BE2C (cell line): ENCODE results near the gene PUS3.

Experiments
- DNase-seq: peaks from one replicate; pipeline ENCODE4 v3.0.0-alpha.2; 2020
- H3K27me3 ChIP-seq: fragments of 250-450 bp; sonication (Bioruptor Pico); 2 replicates; pipeline ENCODE4 v1.5.1; 2020; ENCODE audit warnings: mild to moderate bottlenecking
- H3K36me3 ChIP-seq: fragments of 250-450 bp; sonication (Bioruptor Pico); 2 replicates; pipeline ENCODE4 v1.5.1; 2020; ENCODE audit warnings: mild to moderate bottlenecking
- H3K4me1 ChIP-seq: fragments of 250-450 bp; sonication (Bioruptor Pico); 2 replicates; pipeline ENCODE4 v1.5.1; 2020
- H3K4me3 ChIP-seq: 2 replicates; pipeline ENCODE4 v1.5.1; 2011; ENCODE audit warnings: low read depth, low read length
- H3K9me3 ChIP-seq: fragments of 250-450 bp; sonication (Bioruptor Pico); 2 replicates; pipeline ENCODE4 v1.5.1; 2020
- CTCF ChIP-seq: IDR thresholded peaks from 2 replicates; pipeline ENCODE4 v1.5.1; 2012; ENCODE audit warnings: mild to moderate bottlenecking, low read depth, low read length

The PUS3 gene

DNA sequence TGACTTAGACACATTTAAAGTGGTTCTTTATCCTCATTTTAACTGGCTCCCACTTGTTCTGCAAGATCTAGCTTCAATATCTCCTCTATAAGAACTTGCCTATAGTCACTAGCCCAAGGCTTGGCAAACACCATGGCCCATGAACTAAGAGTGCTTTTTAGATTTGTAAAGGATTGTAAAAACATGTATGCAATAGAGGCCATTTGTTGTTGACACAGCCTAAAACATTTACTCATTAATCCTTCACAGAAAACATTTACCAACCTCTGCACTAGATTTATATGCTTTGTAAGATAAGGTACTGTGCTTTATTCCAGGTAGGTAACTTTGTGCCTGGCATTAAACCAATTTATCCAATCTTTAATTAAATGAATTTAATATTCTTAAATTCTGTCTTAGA is 10.0 kb downstream of the PUS3 start:
- Histone ChIP-seq H3K4me3 (no peak overlapping the region), H3K4me1 (no peaks in the 10 kb centered on the region), H3K36me3 (peaks cover 31% of the 10 kb centered on the region), H3K9me3 (no peaks in the 10 kb centered on the region), H3K27me3 (no peaks in the 10 kb centered on the region)
- TF ChIP-seq CTCF: no peak
- DNase-seq: no peak

GRCh38 chr11:125892071-125892470 is 10.9 kb downstream of the PUS3 start:
- no peaks in the 10 kb centered on the region for H3K27me3 ChIP-seq
- H3K4me3 ChIP-seq: no peak overlapping the region
- no peak for DNase-seq
- H3K9me3 ChIP-seq: 0 out of 2 replicates have a peak, but pooled peaks cover 2% of the 10 kb centered on the region
- no peak for TF ChIP-seq CTCF
- no peaks in the 10 kb centered on the region for H3K4me1 ChIP-seq
- H3K36me3 ChIP-seq: peaks cover 31% of the 10 kb centered on the region

DNA sequence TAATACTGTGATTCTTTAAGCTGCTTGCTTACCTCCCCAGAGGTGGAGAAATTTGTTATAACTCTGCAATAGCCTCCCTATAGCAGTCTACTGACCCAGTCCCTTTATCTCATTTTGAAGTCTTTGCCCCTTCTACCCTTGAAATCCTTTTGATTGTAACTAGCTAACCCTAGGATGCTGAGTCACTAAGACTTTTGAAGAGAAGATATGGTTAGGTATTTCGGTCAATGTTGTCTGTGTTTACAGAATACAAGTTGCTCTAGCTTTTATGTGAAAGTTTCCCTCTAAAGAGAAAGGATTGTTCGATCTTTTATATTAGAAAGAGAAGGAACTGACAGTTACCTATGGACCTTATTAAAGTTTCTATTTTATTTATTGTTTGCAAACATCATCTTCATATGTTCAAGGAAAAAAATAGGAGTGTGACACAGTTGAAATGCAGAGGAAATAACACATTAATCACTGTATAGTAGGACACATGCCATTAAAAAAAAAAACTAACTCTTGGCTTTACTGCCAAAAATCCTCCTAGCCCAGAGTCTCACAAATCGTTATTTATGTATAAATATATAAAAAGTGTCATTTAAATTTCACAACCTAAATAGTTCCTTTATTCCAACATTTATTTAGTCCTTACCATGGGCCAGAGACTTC is 12.4 kb downstream of the PUS3 start:
- Histone ChIP-seq H3K27me3 (no peaks in the 10 kb centered on the region), H3K4me3 (no peak overlapping the region), H3K4me1 (no peaks in the 10 kb centered on the region), H3K36me3 (peaks cover 23% of the 10 kb centered on the region), H3K9me3 (0 out of 2 replicates have a peak, but pooled peaks cover 5% of the 10 kb centered on the region)
- TF ChIP-seq CTCF: no peak
- DNase-seq: no peak

DNA sequence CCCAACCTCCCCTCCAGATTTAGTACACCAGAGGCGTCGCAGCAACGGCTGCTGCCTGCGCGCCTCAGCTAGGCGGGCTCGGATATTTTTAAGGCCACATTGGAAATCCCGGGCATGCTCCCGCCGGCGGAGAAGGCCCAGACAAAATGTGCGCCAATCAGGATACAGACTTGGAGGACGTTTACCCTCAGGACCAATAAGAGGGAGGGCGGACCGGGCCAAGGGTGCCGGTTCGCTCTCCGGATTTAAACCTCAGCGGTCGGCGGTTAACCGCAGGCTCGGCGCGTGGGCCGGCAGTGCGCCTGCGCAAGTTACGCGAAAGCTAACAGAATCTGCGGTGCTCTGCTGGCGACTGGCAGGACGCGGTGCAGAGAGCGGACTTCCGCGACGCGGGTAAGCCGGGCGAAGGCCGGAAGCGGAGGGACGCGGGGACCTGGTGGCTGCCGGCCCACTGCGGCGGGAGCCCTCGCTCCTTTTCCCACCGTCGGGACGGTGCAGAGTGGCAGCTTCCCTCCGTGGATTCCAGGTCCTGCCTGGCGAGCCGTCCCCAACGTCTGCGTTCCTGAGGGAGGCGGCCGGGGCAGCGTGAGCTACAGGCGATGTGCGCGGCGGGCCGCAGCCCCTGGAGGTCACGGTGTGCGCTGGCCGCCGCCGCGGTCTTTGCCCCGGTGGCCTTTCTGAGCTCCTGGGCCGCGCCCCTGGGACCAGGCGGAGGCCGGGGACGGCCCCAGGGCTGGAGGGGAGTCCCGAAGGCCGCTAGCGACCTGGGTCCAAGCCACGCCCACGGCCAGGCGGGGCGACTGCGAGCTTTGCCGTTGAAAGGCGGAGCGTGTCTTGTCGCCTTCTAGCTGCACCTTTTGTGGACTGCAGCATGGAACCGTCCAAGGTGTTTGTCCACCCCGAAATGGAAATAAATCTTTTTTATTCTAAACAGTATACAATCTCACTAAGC is 15.4 kb downstream of the PUS3 start, which contains the start of gene HYLS1:
Gene HYLS1 (plus strand): TSS at position 296 of the 952 bp plus-strand sequence. CDS start 11,701 bp downstream, outside the sequence.
- Histone ChIP-seq H3K36me3 (no peaks in the 10 kb centered on the region), H3K4me3 (peak within 1 kb of the TSS; percentile 80), H3K27me3 (no peaks in the 10 kb centered on the region), H3K9me3 (0 out of 2 replicates have a peak, but pooled peaks cover 5% of the 10 kb centered on the region), H3K4me1 (no peaks in the 10 kb centered on the region)
- TF ChIP-seq CTCF: peak; percentile 30; the same call in 1 of the 2 replicates
- peak; percentile 86 for DNase-seq

- no peak for TF ChIP-seq CTCF
- Histone ChIP-seq H3K27me3 (no peaks in the 10 kb centered on the region), H3K4me1 (no peaks in the 10 kb centered on the region), H3K4me3 (peak overlapping the region; percentile 80), H3K36me3 (no peaks in the 10 kb centered on the region), H3K9me3 (0 out of 2 replicates have a peak, but pooled peaks cover 5% of the 10 kb centered on the region)
- no peak for DNase-seq
These were observed 16.0 kb downstream of the PUS3 start for GRCh38 chr11:125886997-125887372.
